GM13977 (cell line): Measurements from ENCODE around the gene KDM4E.
"Not testable (repeated sequence)": the region's sequence is repeated elsewhere in the genome, so short reads cannot be mapped to it uniquely, and the experiment has no call there.

ENCODE experiments used
- DNase-seq: peaks from one replicate; pipeline ENCODE4 v3.0.0; 2012; ENCODE audit warnings: low spot score
- CTCF ChIP-seq: IDR thresholded peaks from 2 replicates; pipeline ENCODE4 v1.5.1; 2012; ENCODE audit warnings: mild to moderate bottlenecking, control low read depth; ENCODE audit not compliant: insufficient read depth; ENCODE audit errors: extremely low read depth, missing control alignments
- in situ Hi-C: fragments of 300-500 bp; cut with MboI; formaldehyde crosslinking; loops from one replicate; pipeline ENCODE4 v1.12.0; 2022; ENCODE audit warnings: low sequenced_read_pairs, low pct_unique_long_range_greater_than_20kb, mixed read lengths, inconsistent platforms; ENCODE audit not compliant: unreplicated experiment

Gene KDM4E

GRCh38 chr11:95003716-95004115 is 21.3 kb upstream of the KDM4E start:
- no peak for TF ChIP-seq CTCF
- no peak for DNase-seq
- in situ Hi-C loops: no loop called here

GRCh38 chr11:95005642-95006041 is 19.4 kb upstream of the KDM4E start:
- no peak for TF ChIP-seq CTCF
- DNase-seq: no peak
- in situ Hi-C loops: no loop called here

GRCh38 chr11:95011376-95011775 is 13.7 kb upstream of the KDM4E start:
- TF ChIP-seq CTCF: no peak
- no peak for DNase-seq
- in situ Hi-C loops: no loop called here

GRCh38 chr11:95014184-95014821 is 10.8 kb upstream of the KDM4E start:
- no peak for DNase-seq
- no peak for TF ChIP-seq CTCF
- in situ Hi-C loops: no loop called here

- TF ChIP-seq CTCF: no peak
- DNase-seq: no peak
- in situ Hi-C loops: no loop called here
Observed at GRCh38 chr11:95016139-95016538, 8.9 kb upstream of the KDM4E start.

- DNase-seq, in situ Hi-C loops: not testable (repeated sequence)
Observed at GRCh38 chr11:95021468-95021867, 3.6 kb upstream of the KDM4E start.

GRCh38 chr11:95025594-95025993 is 536 bp downstream of the KDM4E start:
- DNase-seq, in situ Hi-C loops: not testable (repeated sequence)

- TF ChIP-seq CTCF: no peak
- in situ Hi-C loops: no loop called here
Observed at GRCh38 chr11:95028357-95028756, 3.3 kb downstream of the KDM4E start.

More at GRCh38 chr11:95028357-95028756, 3.3 kb downstream of the KDM4E start:
- DNase-seq: no peak
